Measurements from ENCODE around the gene SOX18. TPM values are rescaled to one million over a fixed set of nuclear protein-coding genes. Genes with fewer than 3 reads are reported as not detected.

Gene SOX18
- total and polyA plus RNA-seq, 2 donors (not counting 1 experiment from before 2014, with no cell fraction given) = not detected

- H3K4me1 ChIP-seq (ENCODE audit: control insufficient read depth, extremely low read depth, insufficient read depth, low read length) = peaks cover 4% of the 10 kb centered on the region
- TF ChIP-seq EZH2 (IDR thresholded peaks at IDR 0.05; ENCODE audit: low read length, missing control alignments) = no peak
- no peak for TF ChIP-seq CTCF (conservative IDR thresholded peaks at IDR 0.05 in 1 of 2, IDR thresholded peaks at IDR 0.05 in 1 of 2; ENCODE audit: low read depth in 1 of 2, low read length in 2 of 2)
- no peak overlapping the region for H3K4me3 ChIP-seq (replicated peaks in 1 of 4; ENCODE audit: control extremely low read depth in 1 of 4, insufficient read depth in 1 of 4, low read depth in 3 of 4, low read length in 4 of 4)
Measured at GRCh38 chr20:64073476-64074183, 24.2 kb upstream of the SOX18 start.

GRCh38 chr20:64072498-64073063 lies 23.1 kb upstream of the SOX18 start:
- Histone ChIP-seq H3K4me1 (ENCODE audit: control insufficient read depth, extremely low read depth, insufficient read depth, low read length) (no peaks in the 10 kb centered on the region), H3K9ac (ENCODE audit: insufficient read depth, low read length) (no peak overlapping the region), H3K79me2 (ENCODE audit: control insufficient read depth, insufficient read depth, low read length) (no peaks in the 10 kb centered on the region), H4K20me1 (ENCODE audit: control insufficient read depth, extremely low read depth, insufficient read depth, low read length) (no peaks in the 10 kb centered on the region), H3K4me3 (replicated peaks in 1 of 4; ENCODE audit: control extremely low read depth in 1 of 4, insufficient read depth in 1 of 4, low read depth in 3 of 4, low read length in 4 of 4) (no peak overlapping the region), H3K27ac (ENCODE audit: insufficient read depth, low read length) (no peak overlapping the region), H2AFZ (ENCODE audit: low read length) (no peak overlapping the region), H3K36me3 (ENCODE audit: control insufficient read depth, insufficient read depth, low read length) (peaks cover 1% of the 10 kb centered on the region), H3K27me3 (ENCODE audit: control insufficient read depth, insufficient read depth, low read length) (no peaks in the 10 kb centered on the region), H3K9me3 (ENCODE audit: control insufficient read depth, insufficient read depth, low read depth, low read length) (no peaks in the 10 kb centered on the region), H3K4me2 (ENCODE audit: extremely low read depth, insufficient read depth, low read length) (no peak overlapping the region)
- DNase-seq (ENCODE audit: low read depth in 2 of 2) = no peak
- TF ChIP-seq CTCF (conservative IDR thresholded peaks at IDR 0.05 in 1 of 2, IDR thresholded peaks at IDR 0.05 in 1 of 2; ENCODE audit: low read depth in 1 of 2, low read length in 2 of 2) (no peak), EZH2 (IDR thresholded peaks at IDR 0.05; ENCODE audit: low read length, missing control alignments) (no peak)

More at GRCh38 chr20:64073476-64074183, 24.2 kb upstream of the SOX18 start:
- DNase-seq (ENCODE audit: low read depth in 2 of 2) = no peak
- Histone ChIP-seq H4K20me1 (ENCODE audit: control insufficient read depth, extremely low read depth, insufficient read depth, low read length) (no peaks in the 10 kb centered on the region), H3K27ac (ENCODE audit: insufficient read depth, low read length) (no peak overlapping the region), H2AFZ (ENCODE audit: low read length) (no peak overlapping the region), H3K79me2 (ENCODE audit: control insufficient read depth, insufficient read depth, low read length) (no peaks in the 10 kb centered on the region), H3K9me3 (ENCODE audit: control insufficient read depth, insufficient read depth, low read depth, low read length) (no peaks in the 10 kb centered on the region), H3K36me3 (ENCODE audit: control insufficient read depth, insufficient read depth, low read length) (peaks cover 1% of the 10 kb centered on the region), H3K27me3 (ENCODE audit: control insufficient read depth, insufficient read depth, low read length) (no peaks in the 10 kb centered on the region), H3K9ac (ENCODE audit: insufficient read depth, low read length) (no peak overlapping the region), H3K4me2 (ENCODE audit: extremely low read depth, insufficient read depth, low read length) (no peak overlapping the region)

GRCh38 chr20:64071341-64072332 lies 22.2 kb upstream of the SOX18 start:
- Histone ChIP-seq H3K9me3 (ENCODE audit: control insufficient read depth, insufficient read depth, low read depth, low read length) (no peaks in the 10 kb centered on the region), H3K79me2 (ENCODE audit: control insufficient read depth, insufficient read depth, low read length) (no peaks in the 10 kb centered on the region), H3K27ac (ENCODE audit: insufficient read depth, low read length) (no peak overlapping the region), H4K20me1 (ENCODE audit: control insufficient read depth, extremely low read depth, insufficient read depth, low read length) (no peaks in the 10 kb centered on the region), H3K27me3 (ENCODE audit: control insufficient read depth, insufficient read depth, low read length) (no peaks in the 10 kb centered on the region), H3K9ac (ENCODE audit: insufficient read depth, low read length) (no peak overlapping the region), H3K4me3 (replicated peaks in 1 of 4; ENCODE audit: control extremely low read depth in 1 of 4, insufficient read depth in 1 of 4, low read depth in 3 of 4, low read length in 4 of 4) (no peak overlapping the region), H3K4me1 (ENCODE audit: control insufficient read depth, extremely low read depth, insufficient read depth, low read length) (no peaks in the 10 kb centered on the region), H2AFZ (ENCODE audit: low read length) (no peak overlapping the region), H3K36me3 (ENCODE audit: control insufficient read depth, insufficient read depth, low read length) (peaks cover 1% of the 10 kb centered on the region), H3K4me2 (ENCODE audit: extremely low read depth, insufficient read depth, low read length) (no peak overlapping the region)
- DNase-seq (ENCODE audit: low read depth in 2 of 2) = no peak
- TF ChIP-seq EZH2 (IDR thresholded peaks at IDR 0.05; ENCODE audit: low read length, missing control alignments) (no peak), CTCF (conservative IDR thresholded peaks at IDR 0.05 in 1 of 2, IDR thresholded peaks at IDR 0.05 in 1 of 2; ENCODE audit: low read depth in 1 of 2, low read length in 2 of 2) (no peak)

Data from fibroblast of lung (primary cell).